IMR-90 (cell line): ENCODE results near the gene AGBL5.

Source experiments
- BHLHE40 ChIP-seq: fragments of 150-350 bp; IDR thresholded peaks from 2 replicates; pipeline ENCODE4 v1.6.1; 2016; ENCODE audit warnings: mild to moderate bottlenecking, low read depth, low read length
- CEBPB ChIP-seq: IDR thresholded peaks from 2 replicates; pipeline ENCODE4 v1.6.1; 2012; ENCODE audit warnings: low read depth, low read length, improper control_type of control experiment
- CHD1 ChIP-seq: IDR thresholded peaks from 2 replicates; pipeline ENCODE4 v1.6.1; 2012; ENCODE audit warnings: low read depth, low read length, improper control_type of control experiment
- MAFK ChIP-seq: IDR thresholded peaks from 2 replicates; pipeline ENCODE4 v1.6.1; 2012; ENCODE audit warnings: low read depth, low read length, improper control_type of control experiment
- MXI1 ChIP-seq: IDR thresholded peaks from 2 replicates; pipeline ENCODE4 v1.6.1; 2012; ENCODE audit warnings: low read depth, mild to moderate bottlenecking, low read length, moderate library complexity, borderline replicate concordance
- NFE2L2 ChIP-seq: fragments of 150-350 bp; IDR thresholded peaks from 2 replicates; pipeline ENCODE4 v1.6.1; 2016; ENCODE audit warnings: low read depth, mild to moderate bottlenecking, low read length
- POLR2A ChIP-seq: IDR thresholded peaks from 2 replicates; pipeline ENCODE4 v1.6.1; 2012; ENCODE audit warnings: mild to moderate bottlenecking, low read depth, low read length
- RAD21 ChIP-seq: IDR thresholded peaks from 2 replicates; pipeline ENCODE4 v1.6.1; 2012; ENCODE audit warnings: low read length, improper control_type of control experiment
- RCOR1 ChIP-seq: IDR thresholded peaks from 2 replicates; pipeline ENCODE4 v1.6.1; 2012; ENCODE audit warnings: mild to moderate bottlenecking, low read length, improper control_type of control experiment; ENCODE audit not compliant: insufficient replicate concordance
- SMC3 ChIP-seq: fragments of 150-350 bp; IDR thresholded peaks from 2 replicates; pipeline ENCODE4 v1.6.1; 2016; ENCODE audit warnings: low read depth, mild to moderate bottlenecking, antibody characterized with exemption, low read length, moderate library complexity
- TF ChIP-seq, protein P1 (sequence below): conservative IDR thresholded peaks from 2 replicates; pipeline ENCODE4 v1.5.1; 2012; ENCODE audit warnings: mild to moderate bottlenecking, low read depth, low read length, improper control_type of control experiment
- TF ChIP-seq, protein P2 (sequence below): fragments of 150-350 bp; IDR thresholded peaks from 2 replicates; pipeline ENCODE4 v1.6.1; 2016; ENCODE audit warnings: low read depth, mild to moderate bottlenecking, low read length, moderate library complexity, borderline replicate concordance

DNA sequence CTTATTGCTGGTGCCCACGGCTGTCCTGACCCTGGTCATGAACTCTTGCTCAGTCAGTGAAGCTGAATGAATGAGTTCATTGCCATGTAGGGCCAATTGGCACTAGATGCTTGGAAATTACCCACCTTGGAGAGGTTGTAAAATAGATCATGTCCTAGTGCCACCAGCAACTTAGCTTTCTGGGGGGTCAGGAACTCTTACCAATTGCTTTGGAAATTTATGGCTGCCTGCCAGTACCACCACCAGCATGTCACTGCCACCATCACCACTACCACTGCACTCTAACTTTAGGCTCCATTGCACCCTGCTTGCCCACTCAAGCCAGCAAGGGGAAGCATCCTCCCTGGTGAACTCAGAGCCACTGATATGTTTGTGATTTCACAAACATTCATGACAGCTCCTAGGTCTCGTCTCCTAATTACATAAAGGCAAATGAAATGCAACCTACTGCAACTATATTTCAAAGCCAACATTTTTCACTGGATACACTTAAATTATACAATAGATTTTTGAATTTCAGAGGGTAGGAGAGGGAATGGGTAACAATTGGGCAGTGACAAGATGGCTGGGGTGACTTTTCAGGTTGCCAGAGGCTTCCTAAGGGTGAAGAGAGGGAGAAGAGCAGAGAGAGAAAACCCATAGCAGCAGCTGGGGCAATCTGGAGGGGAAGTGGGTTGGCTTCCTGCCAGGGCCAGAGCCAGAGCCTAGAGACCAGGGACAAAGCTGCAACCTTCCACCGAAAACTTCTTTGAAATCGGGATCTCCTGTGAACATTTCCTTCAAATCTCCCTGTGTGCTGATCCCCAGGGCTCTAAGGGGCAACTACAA is 23.5 kb downstream of the AGBL5 start:
- TF ChIP-seq, protein P1, sequence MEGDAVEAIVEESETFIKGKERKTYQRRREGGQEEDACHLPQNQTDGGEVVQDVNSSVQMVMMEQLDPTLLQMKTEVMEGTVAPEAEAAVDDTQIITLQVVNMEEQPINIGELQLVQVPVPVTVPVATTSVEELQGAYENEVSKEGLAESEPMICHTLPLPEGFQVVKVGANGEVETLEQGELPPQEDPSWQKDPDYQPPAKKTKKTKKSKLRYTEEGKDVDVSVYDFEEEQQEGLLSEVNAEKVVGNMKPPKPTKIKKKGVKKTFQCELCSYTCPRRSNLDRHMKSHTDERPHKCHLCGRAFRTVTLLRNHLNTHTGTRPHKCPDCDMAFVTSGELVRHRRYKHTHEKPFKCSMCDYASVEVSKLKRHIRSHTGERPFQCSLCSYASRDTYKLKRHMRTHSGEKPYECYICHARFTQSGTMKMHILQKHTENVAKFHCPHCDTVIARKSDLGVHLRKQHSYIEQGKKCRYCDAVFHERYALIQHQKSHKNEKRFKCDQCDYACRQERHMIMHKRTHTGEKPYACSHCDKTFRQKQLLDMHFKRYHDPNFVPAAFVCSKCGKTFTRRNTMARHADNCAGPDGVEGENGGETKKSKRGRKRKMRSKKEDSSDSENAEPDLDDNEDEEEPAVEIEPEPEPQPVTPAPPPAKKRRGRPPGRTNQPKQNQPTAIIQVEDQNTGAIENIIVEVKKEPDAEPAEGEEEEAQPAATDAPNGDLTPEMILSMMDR, result no peak
- no peak for TF ChIP-seq BHLHE40
- no peak for TF ChIP-seq CEBPB
- TF ChIP-seq CHD1, result no peak
- TF ChIP-seq NFE2L2, result no peak
- TF ChIP-seq POLR2A, result no peak
- TF ChIP-seq RAD21, result no peak
- no peak for TF ChIP-seq RCOR1
- no peak for TF ChIP-seq SMC3
- TF ChIP-seq, protein P2, sequence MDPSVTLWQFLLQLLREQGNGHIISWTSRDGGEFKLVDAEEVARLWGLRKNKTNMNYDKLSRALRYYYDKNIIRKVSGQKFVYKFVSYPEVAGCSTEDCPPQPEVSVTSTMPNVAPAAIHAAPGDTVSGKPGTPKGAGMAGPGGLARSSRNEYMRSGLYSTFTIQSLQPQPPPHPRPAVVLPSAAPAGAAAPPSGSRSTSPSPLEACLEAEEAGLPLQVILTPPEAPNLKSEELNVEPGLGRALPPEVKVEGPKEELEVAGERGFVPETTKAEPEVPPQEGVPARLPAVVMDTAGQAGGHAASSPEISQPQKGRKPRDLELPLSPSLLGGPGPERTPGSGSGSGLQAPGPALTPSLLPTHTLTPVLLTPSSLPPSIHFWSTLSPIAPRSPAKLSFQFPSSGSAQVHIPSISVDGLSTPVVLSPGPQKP, result no peak
- no peak for TF ChIP-seq MXI1
- no peak for TF ChIP-seq MAFK
